GM11168 (cell line): ENCODE results near the gene TEKT2.

ENCODE experiments used
- in situ Hi-C: fragments of 300-500 bp; cut with MboI; formaldehyde crosslinking; loops from one replicate; pipeline ENCODE4 v1.12.0; 2022; ENCODE audit warnings: low sequenced_read_pairs; ENCODE audit not compliant: unreplicated experiment

The TEKT2 gene

DNA sequence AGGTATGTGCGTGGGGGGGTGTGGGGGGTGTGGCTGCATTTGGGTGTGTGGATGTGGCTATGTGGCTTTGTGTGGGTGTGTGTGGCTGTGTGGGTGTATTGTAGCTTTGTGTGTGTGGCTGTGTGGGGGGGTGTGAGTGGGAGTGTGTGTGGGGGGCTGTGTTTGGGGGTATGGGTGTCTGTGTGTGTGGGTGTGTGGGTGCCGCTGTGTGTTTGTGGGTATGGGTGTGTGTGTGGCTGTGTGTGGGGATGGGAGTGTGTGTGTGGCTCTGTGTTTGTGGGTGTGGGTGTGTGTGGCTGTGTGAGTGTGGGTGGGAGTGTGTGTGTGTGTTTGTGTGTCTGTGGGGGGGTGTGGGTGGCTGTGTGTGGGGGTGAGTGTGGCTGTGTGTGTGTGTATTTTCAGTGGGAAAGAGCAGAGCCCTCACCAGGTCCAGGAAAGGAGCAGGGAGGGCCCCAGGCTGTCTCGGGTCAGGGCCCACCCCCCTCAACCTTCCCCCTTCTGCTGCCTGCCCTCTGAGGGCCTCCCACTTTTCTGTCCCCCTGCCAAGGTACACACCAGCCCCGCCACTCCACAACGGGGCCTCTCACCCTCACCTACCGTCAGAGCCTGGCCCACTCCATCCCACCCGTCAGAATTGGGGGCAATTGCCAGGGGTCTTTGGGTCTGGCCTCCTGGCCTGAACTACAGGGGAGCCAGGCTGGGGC is 43.1 kb downstream of the TEKT2 start:
- in situ Hi-C loops = no loop called here

DNA sequence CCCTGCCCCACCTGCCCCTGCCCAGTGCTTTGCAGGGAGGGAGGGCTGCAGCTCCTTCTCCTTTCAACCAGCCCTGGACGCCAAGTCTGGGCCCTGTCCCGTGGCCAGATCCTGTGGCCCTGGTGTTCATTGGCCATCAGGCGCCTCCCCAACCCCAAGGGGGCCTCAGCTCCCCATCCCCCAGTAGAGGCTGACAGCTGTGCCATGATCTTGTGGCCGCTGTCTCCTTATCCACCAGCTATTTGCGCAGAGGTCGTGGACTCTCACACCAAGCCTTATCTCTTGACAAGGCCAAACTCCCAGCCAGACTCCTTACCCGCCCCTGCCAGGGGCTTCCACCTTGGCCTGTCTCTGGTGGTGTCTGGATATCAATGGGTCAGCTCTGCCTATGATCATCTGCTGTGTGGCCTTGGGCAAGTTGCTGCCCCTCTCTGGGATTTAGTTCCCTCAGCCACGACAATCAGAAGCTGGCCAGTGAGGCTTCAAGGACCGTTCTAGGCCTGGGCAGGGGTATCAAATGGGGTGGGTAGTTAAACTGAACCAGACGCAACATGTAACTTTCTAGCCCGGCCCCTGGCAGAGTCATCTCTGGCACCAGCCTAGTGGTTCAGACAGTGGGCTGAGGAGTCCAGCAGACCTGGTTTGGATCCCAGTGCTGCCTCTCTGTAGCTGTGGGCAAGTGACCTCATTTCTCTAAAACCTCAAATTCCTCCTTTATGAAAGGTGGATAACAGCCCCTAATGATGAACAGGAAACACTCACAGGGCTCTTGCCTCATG is 44.4 kb downstream of the TEKT2 start:
- in situ Hi-C loops = no loop called here

DNA sequence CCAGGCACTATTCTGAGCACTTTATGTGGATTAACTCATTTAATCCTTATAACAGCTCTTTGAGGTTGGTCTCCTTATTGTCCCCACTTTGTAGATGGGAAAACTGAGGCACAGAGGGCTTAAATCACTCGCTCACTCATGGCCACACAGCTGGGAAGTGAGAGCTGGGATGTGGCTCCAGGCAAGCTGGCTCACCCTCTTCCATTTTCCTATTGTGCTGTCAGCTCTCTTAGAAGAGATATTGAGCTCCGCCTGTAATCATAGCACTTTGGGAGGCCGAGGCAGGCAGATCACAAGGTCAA is 45.0 kb downstream of the TEKT2 start:
- in situ Hi-C loops = no loop called here

DNA sequence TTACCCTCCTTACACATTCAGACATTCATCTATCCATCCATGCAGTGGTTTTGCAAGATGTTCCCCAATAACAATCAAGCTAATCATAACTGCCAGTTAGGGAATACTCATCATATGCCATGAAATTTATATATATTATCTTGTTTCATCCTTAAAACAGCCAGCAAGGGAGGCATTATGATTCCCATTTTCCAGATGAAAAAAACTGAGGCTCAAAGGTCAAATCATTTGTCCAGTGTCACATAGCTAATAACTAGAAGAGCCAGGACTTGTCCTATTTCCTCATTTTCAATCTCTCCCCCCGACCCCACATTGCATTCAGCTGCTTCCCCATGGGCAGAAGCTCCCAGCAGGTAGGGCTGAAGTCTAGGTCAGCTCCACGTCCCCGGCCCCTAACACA is 48.1 kb downstream of the TEKT2 start:
- in situ Hi-C loops = no loop called here

DNA sequence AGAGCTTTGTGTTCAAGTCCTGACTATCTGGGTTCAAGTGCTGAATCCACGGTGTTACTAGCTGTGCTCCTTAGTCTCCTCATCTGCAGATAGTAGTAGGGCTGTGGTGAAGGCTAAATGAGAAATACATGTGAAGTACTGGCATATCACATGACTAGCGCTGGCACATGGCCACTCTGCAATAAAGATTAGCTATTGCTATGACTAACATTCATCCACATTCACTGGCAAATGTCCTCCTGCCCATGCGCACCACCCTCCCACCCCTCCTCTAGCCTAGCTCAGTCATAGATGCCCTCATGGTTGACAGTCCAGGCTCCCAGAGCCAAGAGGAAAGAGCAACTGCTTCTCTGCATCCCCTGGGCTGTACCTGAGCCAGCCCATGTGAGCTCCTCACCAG is 49.6 kb downstream of the TEKT2 start:
- in situ Hi-C loops = no loop called here

DNA sequence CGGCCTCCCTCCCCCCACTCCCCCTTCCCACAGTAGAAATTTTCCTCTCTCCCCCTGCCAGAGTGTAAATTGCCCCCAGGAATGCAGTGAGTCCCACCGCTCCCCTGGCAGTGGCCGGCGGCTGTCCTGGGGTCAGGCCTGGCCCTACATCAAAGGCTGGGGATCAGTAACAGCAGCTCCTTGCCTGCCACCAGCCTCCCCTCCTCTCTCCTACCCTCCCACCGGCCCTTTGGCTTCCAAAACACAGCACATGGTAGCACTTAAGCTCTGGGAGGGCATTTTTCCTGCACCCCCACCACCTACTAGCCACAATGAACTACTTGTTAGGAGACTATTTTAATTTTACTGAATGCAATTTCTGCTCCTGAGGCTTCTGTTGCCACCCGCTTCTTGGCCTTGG is 50.1 kb downstream of the TEKT2 start:
- in situ Hi-C loops = no loop called here

DNA sequence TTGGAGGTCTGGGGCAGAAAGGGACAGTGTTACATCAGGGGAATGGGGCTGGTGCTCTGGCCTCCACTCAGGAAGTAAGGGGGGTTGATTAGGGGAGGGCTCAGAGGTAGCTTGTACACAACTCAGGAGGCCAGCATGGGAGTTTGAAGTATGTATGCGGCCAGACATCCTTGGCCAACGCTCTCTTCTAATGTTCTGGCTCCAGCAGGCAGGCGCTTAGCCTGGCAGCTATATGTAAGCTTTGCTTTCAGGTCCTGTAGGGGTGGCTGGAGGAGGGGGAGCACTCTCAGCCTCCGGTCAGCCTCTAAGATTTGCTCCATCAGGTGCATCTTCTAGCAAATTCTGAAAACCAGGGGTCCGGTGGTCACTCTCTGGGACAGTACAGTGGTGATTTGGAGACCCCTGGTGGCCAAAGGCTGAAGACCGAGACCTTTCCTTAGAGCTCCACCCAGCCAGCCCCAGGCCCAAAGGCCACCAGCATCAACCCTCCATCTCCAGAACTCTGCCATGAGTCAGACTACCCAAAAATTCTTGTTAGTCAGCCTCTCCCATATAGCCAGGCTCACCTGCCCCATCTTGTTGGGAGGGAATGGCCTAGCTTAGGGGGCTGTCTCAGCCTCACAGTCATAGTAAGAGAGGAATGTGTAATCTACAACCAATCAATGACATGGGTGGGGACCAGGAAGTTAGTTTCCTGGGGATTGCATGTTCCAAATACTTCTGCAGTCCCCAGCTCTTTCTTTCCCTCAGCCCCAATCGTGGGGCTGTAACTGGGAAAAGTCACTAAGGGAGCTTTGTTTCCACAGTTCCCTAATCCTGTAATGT is 50.8 kb downstream of the TEKT2 start:
- in situ Hi-C loops = no loop called here

DNA sequence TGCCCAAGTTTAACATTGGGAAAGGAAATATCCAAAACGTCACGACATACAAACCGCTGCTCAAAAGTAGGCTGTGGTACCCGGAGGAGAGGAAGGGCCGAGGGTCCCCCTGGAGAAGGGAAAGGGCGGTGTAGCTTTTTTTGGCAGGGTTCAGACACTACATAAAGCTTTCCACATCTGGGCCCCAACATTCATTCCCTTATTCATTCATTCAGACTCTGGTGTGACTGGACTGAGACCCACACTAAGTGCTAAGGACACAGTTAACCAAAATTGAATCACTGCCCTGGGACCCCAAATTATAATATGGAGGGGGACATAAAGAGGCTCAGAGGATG is 51.4 kb downstream of the TEKT2 start:
- in situ Hi-C loops = no loop called here

DNA sequence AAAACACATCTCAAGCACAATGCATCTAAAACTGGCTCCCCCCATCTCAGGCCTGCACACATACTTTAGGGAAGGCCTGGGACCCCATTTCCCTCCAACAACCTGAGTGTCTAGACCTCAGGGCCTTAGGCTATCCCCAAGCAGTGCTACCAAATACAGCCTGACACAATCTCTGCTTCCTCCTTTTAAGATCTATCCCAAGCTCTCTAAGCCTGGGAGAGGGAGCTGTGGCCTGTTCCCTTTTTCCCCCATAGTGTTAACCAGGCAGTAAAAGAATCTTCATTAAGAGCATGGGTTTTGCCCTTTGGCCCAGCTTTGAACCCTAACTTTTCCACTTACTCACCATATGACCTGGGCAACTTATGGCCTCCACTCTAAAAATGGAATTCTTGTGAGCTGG is 51.9 kb downstream of the TEKT2 start:
- in situ Hi-C loops = no loop called here

DNA sequence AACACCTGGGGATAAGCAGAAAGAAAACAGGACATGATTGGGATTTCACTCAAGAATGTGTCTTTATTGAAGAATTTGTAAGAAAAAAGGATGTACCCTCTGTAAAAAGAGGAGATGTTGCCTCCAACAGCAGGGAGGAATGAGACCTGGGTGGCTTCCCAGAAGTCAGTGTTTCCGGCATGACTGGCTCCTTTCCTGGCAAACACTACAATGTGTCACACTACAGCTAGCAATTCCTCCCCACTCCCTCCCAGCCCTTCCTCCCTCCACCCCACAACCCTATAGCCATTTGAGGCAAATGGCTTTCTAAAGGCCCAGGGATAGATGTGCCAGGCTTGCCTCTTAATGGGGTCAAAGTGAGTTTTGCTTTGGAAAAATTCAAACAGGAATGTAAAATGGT is 52.6 kb downstream of the TEKT2 start:
- in situ Hi-C loops = no loop called here

DNA sequence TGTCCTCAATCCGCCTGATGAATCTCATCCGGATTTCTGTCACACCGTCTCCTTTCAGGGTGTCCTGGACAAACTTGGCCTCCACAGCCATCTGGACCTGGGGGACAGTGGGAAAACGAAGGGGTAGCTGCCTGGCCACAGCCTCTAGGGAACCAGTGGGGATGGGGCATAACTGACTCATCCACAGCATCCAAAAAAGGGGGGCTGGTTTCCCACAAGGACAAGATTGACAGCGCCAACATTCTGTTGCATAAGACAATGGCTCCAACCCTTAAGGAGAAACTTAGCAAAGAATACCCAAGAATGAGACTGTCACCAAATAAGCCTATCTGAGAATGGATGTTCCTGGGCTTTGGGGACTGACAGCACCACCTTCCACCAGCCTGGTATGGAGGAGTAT is 53.3 kb downstream of the TEKT2 start:
- in situ Hi-C loops = no loop called here

DNA sequence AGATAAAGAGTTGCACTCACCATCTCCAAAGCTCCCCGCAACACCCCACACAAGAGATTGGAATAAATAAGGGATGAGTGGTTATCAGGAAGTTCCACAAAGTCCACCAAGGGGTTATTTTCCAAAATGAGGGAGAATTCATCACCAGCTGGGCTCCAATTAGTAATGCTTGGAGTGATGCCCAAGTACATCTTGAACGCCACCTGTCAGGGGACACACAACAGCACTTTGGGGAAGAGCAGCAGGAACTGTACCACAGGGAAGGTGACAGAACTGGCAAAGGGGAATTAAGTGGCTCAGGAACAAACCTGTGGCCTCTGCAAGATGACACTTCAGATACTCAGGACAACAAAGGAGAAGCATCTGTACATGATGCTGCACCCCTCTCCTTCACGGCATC is 53.9 kb downstream of the TEKT2 start:
- in situ Hi-C loops = no loop called here
